Activated CD8-positive, alpha-beta memory T cell treated with anti-CD3 and anti-CD28 coated beads, Interleukin-2, amount 50 U/mL, for 1 hour (primary cell): ENCODE results near the gene JAKMIP2.
"Not testable (repeated sequence)": the region's sequence is repeated elsewhere in the genome, so short reads cannot be mapped to it uniquely, and the experiment has no call there.

Source experiments
- DNase-seq: peaks from one replicate; pipeline ENCODE4 v3.0.0-alpha.2; 2020; ENCODE audit errors: extremely low read depth

JAKMIP2 gene

DNA sequence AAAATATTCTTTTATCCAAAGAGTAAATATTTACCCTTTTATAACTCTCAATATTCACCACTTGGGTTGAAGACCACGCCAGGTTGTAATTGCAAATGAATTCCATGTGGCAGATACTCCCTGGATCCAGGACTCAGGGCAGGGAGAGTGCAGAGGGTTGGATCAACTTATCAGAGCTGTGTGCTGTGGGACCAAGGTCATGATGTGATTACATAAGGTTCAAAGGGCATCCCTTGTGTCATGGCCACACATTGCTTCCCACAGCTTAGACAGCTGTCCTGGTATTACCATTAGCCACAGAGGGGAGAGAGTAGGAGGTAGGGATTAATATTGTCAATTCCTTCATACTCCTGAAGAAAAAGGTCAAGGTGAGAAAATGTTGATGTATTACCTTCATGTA, 133.9 kb downstream of the JAKMIP2 start:
- no peak for DNase-seq

DNA sequence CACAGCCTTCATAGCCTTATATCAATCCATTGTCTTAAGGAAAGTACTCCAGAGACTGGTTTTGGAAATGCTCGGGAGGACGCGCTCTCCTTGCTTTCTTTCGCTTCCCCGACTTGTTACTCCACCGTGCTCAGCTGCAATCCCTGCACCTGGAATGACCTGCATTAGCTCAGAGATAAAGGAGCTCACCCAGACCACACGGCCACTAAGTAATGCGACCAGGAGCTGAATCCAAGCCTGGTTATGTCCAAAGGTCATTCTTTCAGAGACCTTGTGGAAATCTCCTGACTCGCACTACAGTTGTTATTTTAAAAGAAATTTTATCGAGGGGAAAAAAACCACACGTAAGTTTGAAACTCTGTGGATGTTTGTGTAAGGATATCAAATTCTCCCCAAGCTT, 137.3 kb downstream of the JAKMIP2 start:
- no peak for DNase-seq

DNA sequence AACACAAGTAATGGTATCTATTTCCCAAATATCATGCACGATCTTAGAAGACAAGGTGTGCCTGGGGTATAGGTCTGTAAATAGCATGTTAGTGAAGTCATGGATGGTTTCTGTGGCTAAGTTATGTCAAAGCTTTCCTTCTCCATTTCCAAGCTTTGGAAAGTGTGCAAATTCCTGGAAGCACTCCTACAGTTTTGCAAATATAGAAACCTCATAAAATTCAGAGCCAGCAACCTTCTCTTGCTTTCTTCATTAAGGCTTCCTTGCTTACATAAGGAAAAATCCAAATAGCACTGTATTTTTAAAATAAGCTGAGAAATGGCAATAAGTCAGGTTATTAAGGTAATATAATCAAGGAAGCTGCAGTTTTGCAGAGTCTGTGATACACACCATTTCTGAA, 138.1 kb downstream of the JAKMIP2 start:
- DNase-seq = no peak

DNA sequence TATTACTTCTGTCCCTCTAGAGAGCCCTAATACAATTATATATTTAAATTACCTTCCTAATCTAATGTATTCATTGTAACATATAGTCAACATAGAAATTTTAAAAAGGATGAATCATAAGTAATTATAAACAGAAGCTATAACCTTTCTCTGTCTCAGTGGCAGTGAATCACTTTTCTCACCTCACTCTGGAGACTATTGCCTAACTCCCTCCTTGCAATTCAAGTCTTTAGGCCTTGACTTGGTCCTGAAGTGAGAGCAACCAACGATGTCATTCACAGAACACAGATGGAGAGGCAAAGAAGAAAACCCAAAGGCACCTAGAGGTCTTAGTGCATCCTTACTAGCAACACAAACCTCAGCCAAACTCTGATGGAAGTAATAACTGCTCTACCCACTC, 139.4 kb downstream of the JAKMIP2 start:
- no peak for DNase-seq

DNA sequence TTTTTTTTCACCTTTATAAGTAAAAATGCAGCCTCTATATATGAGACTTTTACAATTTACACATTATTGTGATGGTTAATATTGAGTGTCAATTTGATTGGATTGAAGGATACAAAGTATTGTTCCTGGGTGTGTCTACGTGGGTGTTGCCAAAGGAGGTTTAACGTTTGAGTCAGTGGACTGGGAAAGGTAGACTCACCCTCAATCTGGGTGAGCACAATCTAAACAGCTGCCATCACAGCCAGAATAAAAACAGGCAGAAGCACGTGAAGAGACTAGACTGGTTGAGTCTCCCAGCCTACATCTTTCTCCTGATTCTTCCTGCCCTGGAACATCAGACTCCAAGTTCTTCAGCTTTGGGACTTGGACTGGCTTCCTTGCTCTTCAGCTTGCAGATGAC, 139.9 kb downstream of the JAKMIP2 start:
- DNase-seq = no peak

DNA sequence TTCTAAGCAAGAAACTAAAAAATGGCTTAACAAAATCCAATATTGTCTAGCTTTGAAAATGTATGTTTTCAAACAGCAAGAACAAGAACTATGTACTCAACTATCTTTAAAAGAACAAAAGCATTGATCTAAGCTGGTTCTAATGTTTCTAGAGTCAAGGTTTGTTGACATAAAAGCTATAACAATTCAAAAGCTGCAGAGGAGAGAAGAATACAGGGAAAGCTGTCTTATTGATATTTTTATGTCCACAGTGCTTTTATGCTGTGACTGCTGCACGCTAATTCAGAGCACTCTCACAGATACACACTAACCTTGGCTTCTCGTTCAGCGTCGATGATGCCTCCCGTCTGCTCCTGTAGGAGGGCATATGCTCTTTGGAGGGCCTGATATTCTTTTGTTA, 143.2 kb downstream of the JAKMIP2 start:
- DNase-seq = no peak

DNA sequence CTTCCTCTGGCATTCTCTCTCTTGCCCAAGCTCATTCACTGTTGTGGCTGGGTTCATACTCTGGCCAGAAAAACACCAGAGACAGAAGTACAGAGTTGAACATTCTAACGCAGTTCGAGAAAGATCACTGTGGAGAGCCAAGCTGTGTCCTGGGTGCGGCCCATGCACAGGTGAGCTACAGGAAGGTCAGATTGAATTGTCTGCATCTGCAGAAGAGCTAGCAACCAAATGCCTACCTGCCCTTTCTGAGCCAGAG, 145.9 kb downstream of the JAKMIP2 start:
- DNase-seq = no peak

DNA sequence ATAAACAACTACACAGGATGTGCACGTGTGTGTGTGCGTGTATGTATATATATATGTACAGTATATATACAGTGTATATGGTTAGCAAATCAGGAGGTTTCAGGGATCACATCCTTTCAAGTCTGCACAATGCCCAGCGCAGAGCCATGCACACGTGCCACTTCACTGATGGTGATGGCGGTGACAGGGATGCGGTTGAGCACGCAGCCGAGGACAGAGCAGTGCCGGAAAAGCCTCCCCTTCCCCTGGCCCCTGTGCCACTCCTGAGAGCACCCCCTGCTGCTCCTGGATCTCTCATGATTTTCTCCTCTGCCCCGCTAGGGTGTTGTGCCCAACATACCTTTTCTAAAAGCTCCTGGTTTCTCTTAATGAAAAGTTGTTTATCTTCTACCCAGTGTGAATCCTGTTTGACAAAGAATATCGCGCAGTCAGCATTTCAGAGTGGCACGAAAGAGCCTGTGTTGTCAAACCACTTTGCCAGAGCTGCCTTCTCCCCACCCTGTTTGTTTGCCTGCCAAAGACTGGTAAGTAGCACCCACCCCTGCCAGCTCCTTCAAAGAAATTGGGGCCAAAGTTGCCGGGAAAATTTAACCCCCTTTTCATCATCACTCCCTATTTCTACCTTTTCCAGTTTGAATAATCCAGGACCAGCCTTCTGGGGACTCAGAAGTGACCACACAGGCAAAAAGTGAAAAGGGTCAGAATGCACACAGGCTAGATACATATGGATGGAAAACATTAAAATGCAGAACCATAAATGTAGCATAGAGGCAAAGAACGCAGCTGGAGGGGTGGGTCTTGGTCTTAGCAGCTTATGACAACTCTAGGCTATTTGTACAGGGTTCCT, 146.4 kb downstream of the JAKMIP2 start:
- DNase-seq = no peak

DNA sequence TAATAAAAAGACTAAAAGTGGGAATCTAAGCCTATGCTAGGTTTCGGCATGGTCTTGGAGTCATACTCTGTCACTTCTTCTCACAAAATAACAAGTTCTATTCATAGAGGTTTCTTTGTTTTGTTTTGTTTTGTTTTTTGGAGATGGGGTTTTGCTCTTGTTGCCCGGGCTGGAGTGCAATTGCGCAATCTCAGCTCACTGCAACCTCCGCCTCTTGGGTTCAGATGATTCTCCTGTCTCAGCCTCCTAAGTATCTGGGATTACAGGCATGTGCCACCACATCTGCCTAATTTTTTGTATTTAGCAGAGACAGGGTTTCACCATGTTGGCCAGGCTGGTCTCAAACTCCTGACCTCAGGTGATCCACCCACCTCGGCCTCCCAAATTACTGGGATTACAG, 147.1 kb downstream of the JAKMIP2 start:
- DNase-seq = not testable (repeated sequence)

DNA sequence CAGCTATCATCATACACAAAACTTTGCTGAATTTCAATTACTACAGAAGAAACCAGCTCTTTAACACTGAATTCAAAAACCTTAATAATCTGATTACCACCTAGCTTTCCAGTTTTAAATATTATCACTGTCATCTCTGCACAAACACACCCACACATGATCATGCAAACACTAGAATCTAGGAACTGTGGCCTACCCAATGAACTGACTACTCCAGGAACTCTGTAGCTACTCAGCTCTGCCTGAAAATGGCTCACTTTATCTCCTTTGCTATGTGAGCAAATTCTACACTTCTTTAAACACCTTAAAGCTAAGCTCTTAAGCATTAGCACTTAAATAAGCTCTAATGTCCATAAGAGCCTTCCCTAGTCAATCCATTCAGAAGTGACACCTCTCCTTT, 149.4 kb downstream of the JAKMIP2 start:
- no peak for DNase-seq

DNA sequence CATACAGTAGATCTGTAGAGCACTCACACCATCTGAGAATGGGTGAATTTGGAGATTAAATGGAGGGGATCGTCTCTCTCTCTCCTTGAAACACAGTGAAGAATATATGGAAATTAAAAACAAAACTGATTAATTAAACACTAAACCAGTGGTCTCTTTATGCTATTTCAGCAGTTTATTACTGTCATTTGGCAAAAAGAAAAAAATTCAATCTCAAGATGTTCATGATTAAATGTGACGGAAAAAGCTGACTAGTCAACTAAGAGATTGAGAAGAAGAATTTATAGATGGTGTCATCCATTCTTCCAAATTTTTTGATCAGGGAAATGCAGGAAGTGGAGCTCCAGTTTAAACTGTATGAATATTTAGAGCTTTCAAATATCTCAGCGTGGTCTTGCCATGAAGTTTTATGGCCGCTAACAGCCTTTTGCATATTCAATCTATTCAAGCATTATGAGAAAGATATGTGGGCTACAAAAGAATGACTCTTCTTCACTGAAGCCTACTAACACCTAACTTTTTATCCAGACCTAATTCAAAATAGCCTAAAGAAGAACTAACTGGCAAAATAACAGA, 151.0 kb downstream of the JAKMIP2 start:
- DNase-seq = no peak

DNA sequence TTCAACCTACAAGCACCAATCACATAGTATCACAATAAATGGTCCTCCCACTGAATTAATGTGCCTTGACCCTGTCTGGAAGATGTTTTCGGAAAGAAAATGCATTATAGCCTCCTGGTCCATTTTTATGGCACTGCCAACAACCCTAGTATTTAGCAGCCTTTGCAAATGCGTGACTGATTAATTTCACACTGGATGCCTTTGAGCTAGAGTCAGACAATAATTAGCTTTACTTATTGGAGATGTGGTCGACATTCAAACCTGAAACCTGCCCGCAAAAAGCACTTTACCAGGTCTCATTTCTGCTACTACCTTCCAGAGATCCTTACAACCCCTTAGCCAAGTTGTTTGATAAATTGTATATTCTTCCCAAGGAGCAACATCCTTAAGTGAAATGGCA, 153.3 kb downstream of the JAKMIP2 start:
- no peak for DNase-seq

DNA sequence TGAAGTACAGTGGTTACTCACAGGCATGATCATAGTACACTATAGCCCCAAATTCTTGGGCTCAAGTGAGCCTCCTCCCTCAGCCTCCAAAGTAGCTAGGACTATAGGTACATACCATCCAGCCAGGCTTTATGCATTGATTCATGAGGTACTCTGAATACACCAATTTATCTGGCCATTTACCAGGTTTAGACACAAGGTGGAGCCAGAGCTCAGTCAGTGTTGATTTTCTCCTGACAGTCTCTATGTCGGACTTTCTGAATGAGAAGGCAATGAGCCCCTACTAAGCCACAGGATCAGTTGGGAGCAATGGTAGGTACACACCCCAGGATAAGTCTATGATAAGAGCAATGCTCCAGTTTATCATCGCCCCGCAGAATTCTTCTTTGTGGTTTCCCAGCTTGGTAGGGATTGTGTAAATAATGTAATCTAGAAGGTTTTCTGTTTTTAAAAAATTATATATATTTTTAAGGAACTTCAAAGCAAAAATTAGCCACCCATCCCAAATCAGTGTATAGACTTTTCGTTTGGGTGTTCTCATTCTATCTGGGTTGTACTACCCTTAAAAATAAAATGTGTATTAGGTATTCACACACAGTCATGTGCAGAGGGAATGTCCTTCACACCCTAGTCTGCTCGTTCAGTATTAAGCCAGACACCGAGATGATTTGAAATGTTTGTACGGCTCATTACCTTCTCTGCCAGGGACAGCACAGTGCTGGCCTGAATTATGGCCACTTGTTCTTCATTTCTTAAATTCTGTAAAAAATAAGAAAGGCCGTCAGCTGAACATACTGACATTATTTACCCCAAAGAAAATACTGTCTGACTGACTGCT, 154.3 kb downstream of the JAKMIP2 start:
- DNase-seq = no peak

DNA sequence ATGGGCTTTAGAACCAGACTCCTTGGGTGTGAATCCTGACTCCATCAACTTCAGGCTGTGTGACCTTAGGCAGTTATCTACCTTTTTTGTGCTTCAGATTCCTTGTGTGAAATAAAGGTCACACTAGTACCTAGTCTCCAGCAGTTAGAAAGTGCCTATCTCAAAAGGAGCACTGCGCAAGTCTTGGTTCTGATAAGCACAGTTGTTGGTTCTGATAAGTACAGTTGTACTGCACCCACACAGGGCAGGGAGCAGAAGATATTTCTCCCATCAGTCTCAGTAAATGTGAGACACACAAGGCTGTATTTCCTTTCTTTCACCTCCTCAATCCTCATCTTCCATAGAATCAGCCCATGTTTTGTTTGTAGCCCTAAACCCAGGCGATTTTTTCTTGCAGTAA, 156.1 kb downstream of the JAKMIP2 start:
- DNase-seq = no peak

DNA sequence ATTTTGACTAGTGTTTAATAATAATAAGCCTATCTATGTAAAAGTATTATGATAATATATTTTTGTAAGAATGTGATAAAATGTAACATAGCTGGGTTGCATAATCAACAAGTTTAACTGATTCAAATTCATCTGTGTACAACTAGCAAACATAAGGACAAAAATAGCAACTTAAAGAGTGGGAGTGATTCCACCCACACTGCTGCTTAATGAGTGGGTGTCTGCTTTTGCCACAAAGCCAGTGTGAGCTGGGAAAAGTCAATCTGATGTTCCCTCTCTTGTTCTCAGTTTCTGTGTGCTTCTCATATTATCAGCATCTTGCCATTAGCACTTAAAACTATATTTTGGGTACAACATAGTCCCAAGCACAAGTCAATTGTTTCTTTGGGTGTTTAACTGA, 161.5 kb downstream of the JAKMIP2 start:
- no peak for DNase-seq

DNA sequence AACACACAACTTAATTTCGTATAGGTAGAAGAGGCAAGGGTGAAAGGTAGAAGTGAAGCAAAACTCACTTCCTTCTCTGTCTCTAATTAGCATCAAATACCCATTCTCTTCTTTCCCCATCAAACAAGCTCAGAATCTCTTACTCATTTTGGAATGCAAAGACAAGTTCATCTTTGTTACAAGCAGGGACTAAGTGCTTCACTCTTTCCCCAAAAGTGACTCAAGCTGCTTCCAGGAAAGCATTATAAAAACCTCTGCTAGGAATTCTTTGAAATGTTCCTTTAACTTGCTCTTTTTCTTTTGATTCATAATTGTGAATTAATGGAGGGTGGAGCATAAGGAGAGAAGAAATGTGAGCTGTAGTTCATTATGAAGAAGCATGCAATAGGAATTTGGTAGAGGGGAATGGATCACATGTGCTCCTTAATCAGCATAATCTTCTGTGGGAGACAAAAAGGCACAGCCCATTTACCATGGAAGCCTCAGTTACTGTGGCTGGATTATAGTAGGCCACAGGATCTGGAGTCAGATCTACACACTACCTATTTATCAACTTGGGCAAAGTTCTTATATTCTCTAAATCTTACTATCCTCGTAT, 163.1 kb downstream of the JAKMIP2 start:
- DNase-seq = no peak

DNA sequence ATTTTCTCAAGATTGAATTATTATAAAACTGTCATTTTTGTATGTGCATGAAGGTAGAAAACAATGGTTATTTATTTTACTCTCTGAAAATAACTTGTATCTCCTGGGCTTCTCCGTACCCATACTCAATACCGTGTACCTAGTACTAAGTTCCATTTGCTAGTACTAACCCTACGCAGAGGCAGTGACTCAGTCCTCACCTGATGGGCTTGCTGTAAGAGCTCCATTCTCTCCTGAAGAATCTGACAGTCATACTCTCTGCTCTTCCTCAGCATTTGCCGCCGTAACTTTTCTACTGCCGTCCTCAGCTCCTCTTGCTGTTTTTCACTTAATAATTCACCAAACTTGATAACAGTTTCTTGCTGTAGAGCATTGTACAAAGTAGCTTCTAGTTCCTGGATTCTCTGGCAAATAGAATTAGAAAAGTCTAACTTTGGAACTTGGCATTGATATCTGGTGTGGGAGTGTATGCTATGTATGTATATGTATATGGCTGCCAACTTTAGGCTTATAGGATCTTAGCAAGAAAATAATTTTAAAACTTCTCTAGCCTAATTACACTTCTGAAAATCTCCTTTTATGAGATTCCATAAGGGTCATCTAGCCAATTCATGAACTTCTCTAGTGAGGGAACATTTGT, 164.7 kb downstream of the JAKMIP2 start:
- no peak for DNase-seq

DNA sequence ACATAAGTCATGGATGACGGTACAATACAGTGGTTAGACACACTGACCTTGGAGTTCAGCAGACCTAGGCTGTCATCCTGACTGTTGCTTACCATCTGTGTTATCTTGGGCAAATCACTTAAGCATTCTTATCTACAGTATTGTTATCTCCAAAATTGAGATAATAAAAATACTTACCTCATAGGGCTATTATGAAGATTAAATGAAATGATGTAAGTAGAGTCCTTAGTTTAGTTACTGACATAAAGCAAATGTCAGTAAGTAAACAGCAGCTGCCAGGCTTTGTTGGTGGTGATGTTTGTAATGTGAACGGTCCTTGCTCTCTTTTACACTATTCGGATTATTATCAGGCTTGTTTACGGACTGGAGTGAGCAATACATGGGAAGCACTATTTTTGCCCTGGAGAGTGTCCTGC, 165.3 kb downstream of the JAKMIP2 start:
- no peak for DNase-seq

DNA sequence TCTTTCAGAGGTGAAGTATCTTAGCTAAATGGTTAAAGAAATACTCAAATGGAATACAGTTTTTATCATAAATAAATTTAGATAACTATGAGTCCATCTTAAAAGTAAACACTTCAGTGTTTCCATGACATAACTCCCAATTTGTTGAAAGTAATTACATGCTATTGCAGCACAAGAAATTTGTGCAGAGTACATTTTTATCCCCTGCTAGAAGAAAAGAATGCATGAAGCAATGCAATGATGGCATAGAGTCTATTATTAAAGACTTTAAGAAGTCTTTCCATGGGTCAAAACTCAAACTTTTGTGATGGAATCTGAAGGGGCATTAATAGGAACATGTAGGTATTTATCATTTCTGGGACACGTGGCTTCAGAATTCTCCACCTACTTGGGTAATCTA, 166.1 kb downstream of the JAKMIP2 start:
- no peak for DNase-seq

DNA sequence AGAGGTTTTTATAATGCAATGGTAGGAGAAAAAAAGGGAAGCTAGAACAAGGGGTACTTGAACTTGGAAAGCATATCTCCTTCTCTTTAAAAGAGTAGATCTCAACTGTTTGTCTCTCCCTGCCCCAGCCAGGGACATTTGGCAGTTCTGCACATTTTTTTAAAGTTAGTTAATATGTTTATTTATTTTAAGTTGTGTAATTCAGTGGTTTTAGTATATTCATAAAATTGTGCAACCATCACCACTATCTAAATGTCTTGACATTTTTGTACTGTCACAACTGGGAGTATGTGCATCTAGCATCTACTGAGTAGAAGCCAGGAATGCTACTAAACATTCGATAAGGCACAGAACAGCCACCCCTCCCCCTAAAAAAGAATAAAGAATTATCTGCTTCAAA, 169.2 kb downstream of the JAKMIP2 start:
- DNase-seq = no peak

DNA sequence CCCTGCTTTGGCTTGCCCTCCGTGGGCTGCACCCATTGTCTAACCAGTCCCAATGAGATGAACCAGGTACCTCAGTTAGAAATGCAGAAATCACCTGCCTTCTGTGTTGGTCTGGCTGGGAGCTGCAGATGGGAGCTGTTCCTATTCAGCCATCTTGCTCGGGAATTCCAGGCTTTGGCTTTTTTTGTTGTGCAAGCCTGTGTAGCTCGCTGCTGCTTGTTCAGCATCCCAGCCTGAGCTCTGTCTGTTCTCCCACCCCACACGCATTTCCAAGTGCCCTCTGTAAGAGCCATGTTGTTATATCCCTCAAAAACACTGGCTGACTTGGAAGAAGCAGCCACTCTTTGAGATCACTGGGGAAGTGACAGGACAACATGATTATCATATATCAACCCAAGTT, 171.0 kb downstream of the JAKMIP2 start:
- DNase-seq = no peak

DNA sequence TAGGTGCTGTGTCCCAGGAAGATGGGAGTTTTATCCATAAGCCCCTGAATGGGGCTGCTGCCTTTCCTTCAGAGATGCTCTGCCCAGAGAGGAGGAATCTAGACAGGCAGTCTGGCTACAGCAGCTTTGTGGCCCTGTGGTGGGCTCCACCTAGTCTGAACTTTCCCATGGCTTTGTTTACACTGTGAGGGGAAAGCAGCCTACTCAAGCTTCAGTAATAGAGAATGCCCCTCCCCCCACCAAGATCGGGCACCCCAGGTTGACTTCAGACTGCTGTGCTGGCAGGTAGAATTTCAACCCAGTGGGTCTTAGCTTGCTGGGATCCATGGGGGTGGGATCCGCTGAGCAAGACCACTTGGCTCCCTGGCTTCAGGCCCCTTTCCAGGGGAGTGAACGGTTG, 171.7 kb downstream of the JAKMIP2 start:
- DNase-seq = no peak
